ENCODE results near the gene RTN4RL1. TPM values are rescaled to one million over a fixed set of nuclear protein-coding genes. Genes with fewer than 3 reads are reported as not detected.
A peak's percentile ranks its signal among the peaks of the same experiment; 100 is the strongest.

Gene RTN4RL1
- total and polyA plus RNA-seq, 2 of the 13 experiments (the other 11 are each of a cell fraction or from before 2014, with no cell fraction given): 0.01 TPM; not detected in 1

DNA sequence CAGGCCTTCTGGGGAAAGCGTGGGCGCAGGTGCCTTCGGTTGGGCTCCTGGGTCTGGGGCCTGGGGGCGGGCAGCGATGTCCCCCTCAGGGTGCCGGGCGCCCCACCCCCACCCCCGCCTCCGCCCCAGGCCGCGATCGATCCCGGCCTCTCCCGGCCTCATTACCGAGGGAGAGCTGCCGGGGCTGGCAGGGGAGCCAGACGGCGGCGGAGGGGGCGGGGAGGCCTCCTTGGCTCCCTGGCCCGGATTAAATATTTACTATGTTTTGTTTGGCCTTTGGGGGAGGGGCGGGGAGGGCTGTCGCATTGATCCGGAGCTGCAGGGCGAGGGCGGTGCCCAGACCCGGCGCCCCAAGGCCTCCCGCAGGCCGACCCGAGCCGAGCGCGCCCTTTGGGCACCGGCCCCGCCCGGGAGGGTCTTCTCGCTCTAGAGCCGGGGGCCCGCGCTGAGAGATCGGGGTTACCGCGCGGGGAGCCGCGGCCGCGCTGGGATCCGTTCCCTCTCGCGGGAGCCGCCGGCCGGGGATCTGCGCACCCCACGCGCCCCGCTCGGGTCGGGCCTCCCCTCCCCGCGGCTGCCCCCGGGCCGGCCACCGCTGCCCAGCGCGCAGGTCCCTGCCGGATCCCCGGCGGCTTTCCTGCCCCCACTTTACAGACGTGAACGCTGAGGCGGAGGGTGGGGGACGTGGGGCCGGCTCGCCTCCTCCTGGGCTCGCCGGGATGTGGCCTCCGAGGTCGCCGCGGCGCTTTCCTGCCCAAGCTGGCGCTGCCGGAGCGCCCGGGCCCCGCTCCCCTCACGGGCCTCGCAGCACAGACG, 27.0 kb downstream of the RTN4RL1 start (continued):
- TF ChIP-seq, protein P1, sequence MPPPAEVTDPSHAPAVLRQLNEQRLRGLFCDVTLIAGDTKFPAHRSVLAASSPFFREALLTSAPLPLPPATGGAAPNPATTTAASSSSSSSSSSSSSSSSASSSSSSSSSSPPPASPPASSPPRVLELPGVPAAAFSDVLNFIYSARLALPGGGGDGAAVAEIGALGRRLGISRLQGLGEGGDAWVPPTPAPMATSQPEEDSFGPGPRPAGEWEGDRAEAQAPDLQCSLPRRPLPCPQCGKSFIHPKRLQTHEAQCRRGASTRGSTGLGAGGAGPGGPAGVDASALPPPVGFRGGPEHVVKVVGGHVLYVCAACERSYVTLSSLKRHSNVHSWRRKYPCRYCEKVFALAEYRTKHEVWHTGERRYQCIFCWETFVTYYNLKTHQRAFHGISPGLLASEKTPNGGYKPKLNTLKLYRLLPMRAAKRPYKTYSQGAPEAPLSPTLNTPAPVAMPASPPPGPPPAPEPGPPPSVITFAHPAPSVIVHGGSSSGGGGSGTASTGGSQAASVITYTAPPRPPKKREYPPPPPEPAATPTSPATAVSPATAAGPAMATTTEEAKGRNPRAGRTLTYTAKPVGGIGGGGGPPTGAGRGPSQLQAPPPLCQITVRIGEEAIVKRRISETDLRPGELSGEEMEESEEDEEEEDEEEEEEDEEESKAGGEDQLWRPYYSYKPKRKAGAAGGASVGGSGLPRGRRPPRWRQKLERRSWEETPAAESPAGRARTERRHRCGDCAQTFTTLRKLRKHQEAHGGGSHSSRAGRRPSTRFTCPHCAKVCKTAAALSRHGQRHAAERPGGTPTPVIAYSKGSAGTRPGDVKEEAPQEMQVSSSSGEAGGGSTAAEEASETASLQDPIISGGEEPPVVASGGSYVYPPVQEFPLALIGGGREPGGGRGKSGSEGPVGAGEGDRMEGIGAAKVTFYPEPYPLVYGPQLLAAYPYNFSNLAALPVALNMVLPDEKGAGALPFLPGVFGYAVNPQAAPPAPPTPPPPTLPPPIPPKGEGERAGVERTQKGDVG (CRISPR knock-in tag; IDR thresholded peaks at IDR 0.05; ENCODE audit: borderline replicate concordance): 0 out of 2 replicates have a peak, but pooled peaks have one; percentile 33
- TF ChIP-seq TAF1 (CRISPR knock-in tag; IDR thresholded peaks at IDR 0.05): no peak
- TF ChIP-seq ZNF670 (CRISPR knock-in tag; IDR thresholded peaks at IDR 0.05; ENCODE audit: borderline replicate concordance): no peak
- TF ChIP-seq KMT2A (CRISPR knock-in tag; IDR thresholded peaks at IDR 0.05): no peak
- TF ChIP-seq SRY (CRISPR knock-in tag; IDR thresholded peaks at IDR 0.05): no peak
- 0 out of 2 replicates have a peak, but pooled peaks have one; percentile 19 for TF ChIP-seq GFI1 (CRISPR knock-in tag; IDR thresholded peaks at IDR 0.05; ENCODE audit: borderline replicate concordance)
- TF ChIP-seq, protein P2, sequence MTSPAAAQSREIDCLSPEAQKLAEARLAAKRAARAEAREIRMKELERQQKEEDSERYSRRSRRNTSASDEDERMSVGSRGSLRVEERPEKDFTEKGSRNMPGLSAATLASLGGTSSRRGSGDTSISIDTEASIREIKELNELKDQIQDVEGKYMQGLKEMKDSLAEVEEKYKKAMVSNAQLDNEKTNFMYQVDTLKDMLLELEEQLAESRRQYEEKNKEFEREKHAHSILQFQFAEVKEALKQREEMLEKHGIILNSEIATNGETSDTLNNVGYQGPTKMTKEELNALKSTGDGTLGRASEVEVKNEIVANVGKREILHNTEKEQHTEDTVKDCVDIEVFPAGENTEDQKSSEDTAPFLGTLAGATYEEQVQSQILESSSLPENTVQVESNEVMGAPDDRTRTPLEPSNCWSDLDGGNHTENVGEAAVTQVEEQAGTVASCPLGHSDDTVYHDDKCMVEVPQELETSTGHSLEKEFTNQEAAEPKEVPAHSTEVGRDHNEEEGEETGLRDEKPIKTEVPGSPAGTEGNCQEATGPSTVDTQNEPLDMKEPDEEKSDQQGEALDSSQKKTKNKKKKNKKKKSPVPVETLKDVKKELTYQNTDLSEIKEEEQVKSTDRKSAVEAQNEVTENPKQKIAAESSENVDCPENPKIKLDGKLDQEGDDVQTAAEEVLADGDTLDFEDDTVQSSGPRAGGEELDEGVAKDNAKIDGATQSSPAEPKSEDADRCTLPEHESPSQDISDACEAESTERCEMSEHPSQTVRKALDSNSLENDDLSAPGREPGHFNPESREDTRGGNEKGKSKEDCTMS (CRISPR knock-in tag; conservative IDR thresholded peaks at IDR 0.05): no peak
- no peak for TF ChIP-seq MIER3 (CRISPR knock-in tag; IDR thresholded peaks at IDR 0.05; ENCODE audit: borderline replicate concordance)
- TF ChIP-seq, protein P3, sequence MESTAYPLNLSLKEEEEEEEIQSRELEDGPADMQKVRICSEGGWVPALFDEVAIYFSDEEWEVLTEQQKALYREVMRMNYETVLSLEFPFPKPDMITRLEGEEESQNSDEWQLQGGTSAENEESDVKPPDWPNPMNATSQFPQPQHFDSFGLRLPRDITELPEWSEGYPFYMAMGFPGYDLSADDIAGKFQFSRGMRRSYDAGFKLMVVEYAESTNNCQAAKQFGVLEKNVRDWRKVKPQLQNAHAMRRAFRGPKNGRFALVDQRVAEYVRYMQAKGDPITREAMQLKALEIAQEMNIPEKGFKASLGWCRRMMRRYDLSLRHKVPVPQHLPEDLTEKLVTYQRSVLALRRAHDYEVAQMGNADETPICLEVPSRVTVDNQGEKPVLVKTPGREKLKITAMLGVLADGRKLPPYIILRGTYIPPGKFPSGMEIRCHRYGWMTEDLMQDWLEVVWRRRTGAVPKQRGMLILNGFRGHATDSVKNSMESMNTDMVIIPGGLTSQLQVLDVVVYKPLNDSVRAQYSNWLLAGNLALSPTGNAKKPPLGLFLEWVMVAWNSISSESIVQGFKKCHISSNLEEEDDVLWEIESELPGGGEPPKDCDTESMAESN (CRISPR knock-in tag; conservative IDR thresholded peaks at IDR 0.05): no peak
- TF ChIP-seq POLR2A (IDR thresholded peaks at IDR 0.05; ENCODE audit: insufficient read depth in 1 of 2, low read depth in 2 of 2, low read length in 2 of 2): no peak
- TF ChIP-seq HDAC1 (CRISPR knock-in tag; IDR thresholded peaks at IDR 0.05): peak; percentile 70
- TF ChIP-seq HOXA5 (CRISPR knock-in tag; IDR thresholded peaks at IDR 0.05): no peak
- TF ChIP-seq ZNF776 (CRISPR knock-in tag; IDR thresholded peaks at IDR 0.05): no peak
- TF ChIP-seq YEATS4 (CRISPR knock-in tag; IDR thresholded peaks at IDR 0.05; ENCODE audit: borderline replicate concordance): peak; percentile 49; the same call in 1 of the 2 replicates
- TF ChIP-seq ZNF282 (IDR thresholded peaks at IDR 0.05; ENCODE audit: partially characterized antibody): no peak
- no peak for TF ChIP-seq FOXJ3 (CRISPR knock-in tag; IDR thresholded peaks at IDR 0.05; ENCODE audit: borderline replicate concordance)
- TF ChIP-seq ZNF772 (CRISPR knock-in tag; IDR thresholded peaks at IDR 0.05): 0 out of 2 replicates have a peak, but pooled peaks have one; percentile 27

All from HepG2 (cell line).